Panc1 (cell line): Measurements from ENCODE around the gene DCDC2. TPM values are rescaled to one million over a fixed set of nuclear protein-coding genes. Genes with fewer than 3 reads are reported as not detected.
A peak's percentile ranks its signal among the peaks of the same experiment; 100 is the strongest.

ENCODE experiments used
- ATAC-seq: fragments of 200-7000 bp; cut with Tn5 transposase; 2 replicates; pipeline ENCODE4 v1.9.1; 2020; ENCODE audit warnings: mild to moderate bottlenecking, moderate library complexity
- Bru-seq: library from RNA; stranded (reverse); fragments of 400-500 nt; gene quantifications from one replicate; lab custom pipeline; 2021; lab: Mats Ljungman, UMichigan
- BruChase-seq, 2 experiments: library from RNA; stranded (reverse); fragments of 400-500 nt; gene quantifications; one replicate each; lab custom pipeline; 2021; lab: Mats Ljungman, UMichigan
- BruUV-seq: library from RNA; stranded (reverse); fragments of 400-500 nt; replicated peaks from 2 replicates; lab custom pipeline; 2021; lab: Mats Ljungman, UMichigan
- CTCF ChIA-PET: fragments of 300-600 bp; sonication (Branson Sonifier 250); formaldehyde crosslinking; loops from one replicate; lab custom pipeline; 2022; ENCODE audit warnings: antibody characterized with exemption; lab: Charles Lee
- POLR2A ChIA-PET: fragments of 300-600 bp; sonication (Branson Sonifier 250); formaldehyde crosslinking; loops from one replicate; lab custom pipeline; 2022; ENCODE audit warnings: antibody characterized with exemption; lab: Charles Lee
- DNase-seq: peaks from one replicate; pipeline ENCODE4 v3.0.0-alpha.2; 2010; ENCODE audit warnings: low read depth, low spot score
- H3K27ac ChIP-seq: 2 replicates; pipeline ENCODE4 v1.5.1; 2011; ENCODE audit warnings: mild to moderate bottlenecking, low read length, inconsistent platforms
- H3K27me3 ChIP-seq: fragments of 200-500 bp; sonication (Bioruptor generic); 2 replicates; pipeline ENCODE4 v1.6.0; 2014; ENCODE audit warnings: low read length, inconsistent platforms; ENCODE audit not compliant: control insufficient read depth, insufficient read depth
- H3K36me3 ChIP-seq: fragments of 200-500 bp; sonication (Bioruptor generic); 2 replicates; pipeline ENCODE4 v1.5.1; 2014; ENCODE audit warnings: inconsistent platforms, mild to moderate bottlenecking, low read length, moderate library complexity; ENCODE audit not compliant: control insufficient read depth, insufficient read depth
- H3K4me1 ChIP-seq: 2 replicates; pipeline ENCODE4 v1.5.1; 2011; ENCODE audit warnings: inconsistent platforms, mild to moderate bottlenecking, low read length, moderate library complexity; ENCODE audit not compliant: control insufficient read depth, insufficient read depth
- H3K4me3 ChIP-seq, 2 experiments: 2 replicates each; pipeline ENCODE4 v1.5.1; 2011 to 2012; ENCODE audit warnings: low read depth in 2 of 2, low read length in 2 of 2, mild to moderate bottlenecking in 2 of 2, inconsistent platforms in 1 of 2, moderate library complexity in 1 of 2
- H3K9me3 ChIP-seq: fragments of 200-500 bp; sonication (Bioruptor generic); 2 replicates; pipeline ENCODE4 v1.5.1; 2014; ENCODE audit warnings: low read depth, mild to moderate bottlenecking, inconsistent platforms, low read length, moderate library complexity; ENCODE audit not compliant: control insufficient read depth, insufficient read depth
- CTCF ChIP-seq: fragments of 450-650 bp; IDR thresholded peaks from 2 replicates; pipeline ENCODE4 v1.5.1; 2017; ENCODE audit warnings: mild to moderate bottlenecking
- POLR2AphosphoS5 ChIP-seq: IDR thresholded peaks from 2 replicates; pipeline ENCODE4 v1.6.1; 2012; ENCODE audit warnings: mild to moderate bottlenecking, low read depth, low read length, moderate library complexity
- REST ChIP-seq, 2 experiments: IDR thresholded peaks; 2 replicates each; pipeline ENCODE4 v1.6.1; 2011 to 2012; ENCODE audit warnings: low read depth in 2 of 2, control low read depth in 1 of 2, low read length in 1 of 2, mild to moderate bottlenecking in 1 of 2, moderate library complexity in 1 of 2; ENCODE audit not compliant: insufficient read depth in 1 of 2
- SIN3A ChIP-seq: IDR thresholded peaks from 2 replicates; pipeline ENCODE4 v1.6.1; 2012; ENCODE audit warnings: low read depth, mild to moderate bottlenecking, low read length, moderate library complexity, borderline replicate concordance; ENCODE audit not compliant: insufficient read depth
- TCF7L2 ChIP-seq: IDR thresholded peaks from 2 replicates; pipeline ENCODE4 v1.6.1; 2011; ENCODE audit warnings: mild to moderate bottlenecking, low read depth, low read length, inconsistent platforms
- in situ Hi-C: cut with HindIII; loops from 2 replicates; pipeline ENCODE4 v1.10.0; 2016; ENCODE audit warnings: low sequenced_read_pairs, low pct_unique_long_range_greater_than_20kb
- intact Hi-C: fragments of 100-400 bp; cut with micrococcal nuclease; formaldehyde crosslinking; loops from one replicate; pipeline ENCODE4 v1.10.0; 2022; ENCODE audit not compliant: unreplicated experiment
- long read RNA-seq: library from polyadenylated mRNA; unstranded; transcript quantifications from one replicate; pipeline ENCODE4 v2.0.0, GENCODE V29; 2021; ENCODE audit not compliant: unreplicated experiment
- polyA plus RNA-seq: library from polyadenylated mRNA; unstranded; fragments of >200 nt; gene quantifications from one replicate; pipeline ENCODE4 v1.2.1, GENCODE V29; 2012; ENCODE audit warnings: missing spikeins; ENCODE audit not compliant: insufficient read length
- total RNA-seq: library from RNA; stranded (reverse); gene quantifications from one replicate; pipeline ENCODE4 v1.2.1, GENCODE V29; 2021; ENCODE audit not compliant: unreplicated experiment

Gene DCDC2
- total RNA-seq (0.15 TPM), Bru-seq, nascent RNA (percentile 21 among the genes with signal in this experiment), BruChase-seq, experiment 1, labeled RNA remaining after a 2-hour chase (percentile 21 among the genes with signal in this experiment), BruChase-seq, experiment 2, labeled RNA remaining after a 6-hour chase (percentile 22 among the genes with signal in this experiment)
- polyA plus RNA-seq = 0.18 TPM
- long read RNA-seq, full-length matches to known transcripts = 1 of 1 reads
- long read RNA-seq, partial matches to known transcripts = 0 of 1 reads
- long read RNA-seq, other reads (novel, unspliced or antisense) = 0 of 1 reads

GRCh38 chr6:24357336-24358218, at the start of gene DCDC2:
Gene DCDC2, minus strand, starts transcription at chr6:24358059. Its CDS starts 309 bp downstream, at chr6:24357750.
- ChIA-PET POLR2A (no interaction called here), CTCF (interaction anchor here (0.7 kb wide), 1 partner anchor 24 kb away, joined by 3 read pairs; no protein-coding TSS in a partner anchor)
- 0 out of 2 replicates have a peak, but pooled peaks cover 2% of the 10 kb centered on the region for H3K4me1 ChIP-seq
- DNase-seq = no peak
- TF ChIP-seq CTCF (no peak), SIN3A (no peak), TCF7L2 (no peak), REST (IDR thresholded peaks at IDR 0.05; ENCODE audit: insufficient read depth in 1 of 2, low read depth in 2 of 2, low read length in 1 of 2) (0 out of 4 replicates have a peak, but pooled peaks of 1 of the 2 experiments have one; percentile 12), POLR2AphosphoS5 (no peak)
- no peaks in the 10 kb centered on the region for H3K36me3 ChIP-seq
- peak within 1 kb of the TSS; percentile 38 to 59 for H3K4me3 ChIP-seq
- peak; percentile 62 for ATAC-seq
- no peaks in the 10 kb centered on the region for H3K9me3 ChIP-seq
- no peak within 1 kb of the TSS for H3K27ac ChIP-seq
- intact Hi-C loops (loop anchor here (2.0 kb wide), 1 partner anchor 45 kb away; the partner anchor contains the start of gene MRS2), in situ Hi-C loops (no loop called here)
- peaks cover 19% of the 10 kb centered on the region for H3K27me3 ChIP-seq
- no TSS peak for BruUV-seq

GRCh38 chr6:24405262-24405661, 47.4 kb upstream of the DCDC2 start:
- no peak overlapping the region for H3K4me3 ChIP-seq
- peaks cover 23% of the 10 kb centered on the region for H3K36me3 ChIP-seq
- no peak overlapping the region for H3K27ac ChIP-seq
- ChIA-PET POLR2A (no interaction called here), CTCF (no interaction called here)
- DNase-seq (no peak), ATAC-seq (no peak)
- no peak for TF ChIP-seq POLR2AphosphoS5
- no peak for TF ChIP-seq REST (IDR thresholded peaks at IDR 0.05; ENCODE audit: insufficient read depth in 1 of 2, low read depth in 2 of 2, low read length in 1 of 2)
- no peak for TF ChIP-seq CTCF
- no peak for TF ChIP-seq SIN3A
- no peak for TF ChIP-seq TCF7L2
- in situ Hi-C loops (no loop called here), intact Hi-C loops (no loop called here)
- BruUV-seq = no TSS peak
- H3K4me1 ChIP-seq = peaks cover 14% of the 10 kb centered on the region
- no peaks in the 10 kb centered on the region for H3K9me3 ChIP-seq
- no peaks in the 10 kb centered on the region for H3K27me3 ChIP-seq
